ENCODE measurements around the gene INTS6.

Gene INTS6

GRCh38 chr13:51324714-51325420 lies 128.0 kb downstream of the INTS6 start:
- DNase-seq (ENCODE audit: low read depth in 4 of 4, low spot score in 1 of 4), result no peak

- DNase-seq (ENCODE audit: low read depth in 4 of 4, low spot score in 1 of 4), result no peak
Observed at GRCh38 chr13:51323824-51324511, 128.9 kb downstream of the INTS6 start.

GRCh38 chr13:51322826-51323225 lies 130.0 kb downstream of the INTS6 start:
- no peak for DNase-seq (ENCODE audit: low read depth in 4 of 4, low spot score in 1 of 4)

- no peak for DNase-seq (ENCODE audit: low read depth in 4 of 4, low spot score in 1 of 4)
Observed at GRCh38 chr13:51321836-51322235, 131.0 kb downstream of the INTS6 start.

- DNase-seq (ENCODE audit: low read depth in 4 of 4, low spot score in 1 of 4), result no peak
Observed at GRCh38 chr13:51318876-51319275, 134.0 kb downstream of the INTS6 start.

- no peak for DNase-seq (ENCODE audit: low read depth in 4 of 4, low spot score in 1 of 4)
Observed at GRCh38 chr13:51318015-51318414, 134.8 kb downstream of the INTS6 start.

- no peak for DNase-seq (ENCODE audit: low read depth in 4 of 4, low spot score in 1 of 4)
Observed at GRCh38 chr13:51317262-51317661, 135.6 kb downstream of the INTS6 start.

GRCh38 chr13:51313619-51314018 lies 139.2 kb downstream of the INTS6 start:
- DNase-seq (ENCODE audit: low read depth in 4 of 4, low spot score in 1 of 4), result no peak

GRCh38 chr13:51311957-51312520 lies 140.8 kb downstream of the INTS6 start:
- DNase-seq (ENCODE audit: low read depth in 4 of 4, low spot score in 1 of 4), result no peak

Measured in stimulated activated CD4-positive, alpha-beta T cell treated with anti-CD3 and anti-CD28 coated beads, Interleukin-1b, Interleukin-23, amount 100 ng/mL, for 24 hours (primary cell).